HL-60 (cell line): ENCODE data around the gene CLDND1.

Experiments used
- DNase-seq, 2 experiments: peaks; one replicate each; pipeline ENCODE4 v3.0.0-alpha.2; 2010 to 2020; ENCODE audit warnings: low read depth in 1 of 2, low spot score in 1 of 2
- H3K27ac ChIP-seq: fragments of 250-450 bp; sonication (Bioruptor Pico); replicated peaks from 2 replicates; pipeline ENCODE4 v1.5.1; 2020; ENCODE audit warnings: mild to moderate bottlenecking, moderate library complexity
- H3K27me3 ChIP-seq: fragments of 250-450 bp; sonication (Bioruptor Pico); 2 replicates; pipeline ENCODE4 v1.5.1; 2021; ENCODE audit warnings: mild to moderate bottlenecking, moderate library complexity; ENCODE audit not compliant: insufficient read depth, poor library complexity, severe bottlenecking
- H3K4me3 ChIP-seq: replicated peaks from 2 replicates; pipeline ENCODE4 v1.5.1; 2011; ENCODE audit warnings: mild to moderate bottlenecking, control low read depth, low read length; ENCODE audit not compliant: insufficient read depth
- CTCF ChIP-seq: IDR thresholded peaks from one replicate; pipeline ENCODE4 v1.5.1; 2011; ENCODE audit warnings: low read length, control low read depth, inconsistent platforms; ENCODE audit not compliant: insufficient read depth
- GABPA ChIP-seq: IDR thresholded peaks from 2 replicates; pipeline ENCODE4 v1.6.1; 2012; ENCODE audit warnings: low read depth
- POLR2AphosphoS5 ChIP-seq: IDR thresholded peaks from 2 replicates; pipeline ENCODE4 v1.6.1; 2012; ENCODE audit warnings: low read depth
- REST ChIP-seq: IDR thresholded peaks from 2 replicates; pipeline ENCODE4 v1.6.1; 2012; ENCODE audit warnings: low read depth; ENCODE audit not compliant: insufficient replicate concordance
- SPI1 ChIP-seq: IDR thresholded peaks from 2 replicates; pipeline ENCODE4 v1.6.1; 2012; ENCODE audit warnings: low read depth, mild to moderate bottlenecking, borderline replicate concordance

The CLDND1 gene

GRCh38 chr3:98545940-98546339, 23.2 kb upstream of the CLDND1 start:
- no peak for DNase-seq
- H3K4me3 ChIP-seq = no peak overlapping the region
- TF ChIP-seq REST = no peak
- TF ChIP-seq SPI1 = no peak
- no peak for TF ChIP-seq CTCF
- no peak for TF ChIP-seq POLR2AphosphoS5
- no peak for TF ChIP-seq GABPA
- no peak overlapping the region for H3K27ac ChIP-seq
- no peaks in the 10 kb centered on the region for H3K27me3 ChIP-seq

- Histone ChIP-seq H3K4me3 (no peak overlapping the region), H3K27ac (no peak overlapping the region), H3K27me3 (no peaks in the 10 kb centered on the region)
- TF ChIP-seq GABPA = no peak
- no peak for TF ChIP-seq SPI1
- no peak for TF ChIP-seq CTCF
- no peak for TF ChIP-seq REST
- no peak for TF ChIP-seq POLR2AphosphoS5
- no peak for DNase-seq
Observed at GRCh38 chr3:98542623-98543022, 19.9 kb upstream of the CLDND1 start.

GRCh38 chr3:98541695-98542094, 19.0 kb upstream of the CLDND1 start:
- Histone ChIP-seq H3K27ac (no peak overlapping the region), H3K27me3 (no peaks in the 10 kb centered on the region), H3K4me3 (no peak overlapping the region)
- no peak for TF ChIP-seq SPI1
- TF ChIP-seq CTCF = no peak
- TF ChIP-seq REST = no peak
- no peak for TF ChIP-seq POLR2AphosphoS5
- DNase-seq = no peak
